ENCODE results near the gene BNIP5. TPM values are rescaled to one million over a fixed set of nuclear protein-coding genes. Genes with fewer than 3 reads are reported as not detected.

Gene BNIP5
- total RNA-seq (2021) = 0.05 TPM in 1 of 3 replicates, not detected in the others
- Bru-seq, nascent RNA = percentile 4 among the genes with signal in this experiment
- long read RNA-seq, experiment 1 = 0 reads
- long read RNA-seq, experiment 2 = 0 reads
- long read RNA-seq, experiment 3 = 0 reads

- DNase-seq (ENCODE audit: low spot score) (no peak), ATAC-seq (no peak)
- Mint-ChIP-seq H3K27ac (no peak within 1 kb of the TSS), H3K27me3 (ENCODE audit: low read depth) (peaks cover 18% of the 10 kb centered on the region), H3K4me1 (peaks cover 19% of the 10 kb centered on the region), H3K36me3 (no peaks in the 10 kb centered on the region), H3K9me3 (no peaks in the 10 kb centered on the region), H3K4me3 (no peak within 1 kb of the TSS)
- TF ChIP-seq ZNF425 (CRISPR knock-in tag; conservative IDR thresholded peaks at IDR 0.05) (no peak), ZNF232 (CRISPR knock-in tag; IDR thresholded peaks at IDR 0.05) (no peak), NR1H2 (CRISPR knock-in tag; IDR thresholded peaks at IDR 0.05) (no peak)
- CTCF ChIA-PET = no interaction called here
- POLR2A ChIA-PET = no interaction called here
These were observed at the start of gene BNIP5 for GRCh38 chr6:36336779-36337241. Gene BNIP5 (minus strand): TSS chr6:36336888. CDS start chr6:36330690, 6,198 bp downstream.

- ChIA-PET POLR2A (no interaction called here), CTCF (interaction anchor here (2.0 kb wide), 1 partner anchor 43 kb away, joined by 4 read pairs; no protein-coding TSS in a partner anchor)
- Mint-ChIP-seq H3K4me1 (peaks cover 26% of the 10 kb centered on the region), H3K9me3 (no peaks in the 10 kb centered on the region), H3K36me3 (no peaks in the 10 kb centered on the region), H3K27me3 (ENCODE audit: low read depth) (peaks cover 47% of the 10 kb centered on the region), H3K4me3 (no peak overlapping the region), H3K27ac (no peak overlapping the region)
- no peak for ATAC-seq
- no peak for DNase-seq (ENCODE audit: low spot score)
- no peak for TF ChIP-seq TEAD4 (CRISPR knock-in tag; IDR thresholded peaks at IDR 0.05)
- TF ChIP-seq ZMAT4 (CRISPR knock-in tag; IDR thresholded peaks at IDR 0.05) = no peak
- no peak for TF ChIP-seq GABPB1 (CRISPR knock-in tag; IDR thresholded peaks at IDR 0.05)
- no peak for TF ChIP-seq ZNF317 (CRISPR knock-in tag; IDR thresholded peaks at IDR 0.05; ENCODE audit: borderline replicate concordance, low read depth)
- no peak for TF ChIP-seq TP53 (CRISPR knock-in tag; IDR thresholded peaks at IDR 0.05)
- no peak for TF ChIP-seq ZNF232 (CRISPR knock-in tag; IDR thresholded peaks at IDR 0.05)
These were observed 47.4 kb upstream of the BNIP5 start for GRCh38 chr6:36384095-36384494.

- ChIA-PET POLR2A (no interaction called here), CTCF (interaction anchor here (2.0 kb wide), 1 partner anchor 43 kb away, joined by 4 read pairs; no protein-coding TSS in a partner anchor)
- H3K4me1 Mint-ChIP-seq = peaks cover 26% of the 10 kb centered on the region
- no peak overlapping the region for H3K4me3 Mint-ChIP-seq
- no peak for DNase-seq (ENCODE audit: low spot score)
- TF ChIP-seq JUN (CRISPR knock-in tag; IDR thresholded peaks at IDR 0.05) = no peak
- TF ChIP-seq HMGA2 (CRISPR knock-in tag; IDR thresholded peaks at IDR 0.05) = no peak
- TF ChIP-seq ATF3 (CRISPR knock-in tag; conservative IDR thresholded peaks at IDR 0.05) = no peak
- no peak for TF ChIP-seq FOXJ3 (CRISPR knock-in tag; IDR thresholded peaks at IDR 0.05; ENCODE audit: borderline replicate concordance)
- no peak for TF ChIP-seq FOXK1 (CRISPR knock-in tag; IDR thresholded peaks at IDR 0.05)
- no peak for TF ChIP-seq ZBTB43 (CRISPR knock-in tag; IDR thresholded peaks at IDR 0.05)
- TF ChIP-seq CREM (CRISPR knock-in tag; IDR thresholded peaks at IDR 0.05) = no peak
- no peak for TF ChIP-seq NFYB (CRISPR knock-in tag; conservative IDR thresholded peaks at IDR 0.05; ENCODE audit: low read depth)
- no peak for TF ChIP-seq NR3C1 (CRISPR knock-in tag; conservative IDR thresholded peaks at IDR 0.05; ENCODE audit: low read depth)
- no peak for TF ChIP-seq KAT7 (CRISPR knock-in tag; IDR thresholded peaks at IDR 0.05; ENCODE audit: borderline replicate concordance)
- H3K27me3 Mint-ChIP-seq (ENCODE audit: low read depth) = peaks cover 43% of the 10 kb centered on the region
- H3K9me3 Mint-ChIP-seq = no peaks in the 10 kb centered on the region
- H3K36me3 Mint-ChIP-seq = no peaks in the 10 kb centered on the region
- no peak for ATAC-seq
- no peak overlapping the region for H3K27ac Mint-ChIP-seq
These were observed 46.9 kb upstream of the BNIP5 start for GRCh38 chr6:36383606-36384005.
